Stimulated activated naive CD4-positive, alpha-beta T cell (primary cell): ENCODE data around the gene ENOPH1.
"Not testable (repeated sequence)": the region's sequence is repeated elsewhere in the genome, so short reads cannot be mapped to it uniquely, and the experiment has no call there.

Experiments
- DNase-seq, 6 experiments: peaks; one replicate each; lab custom pipeline; 2025; lab: John Stamatoyannopoulos, UW

The ENOPH1 gene

GRCh38 chr4:82473080-82473479 is 42.7 kb downstream of the ENOPH1 start:
- not testable (repeated sequence) for DNase-seq

GRCh38 chr4:82473621-82474164 is 43.3 kb downstream of the ENOPH1 start:
- no peak for DNase-seq

GRCh38 chr4:82475931-82476330 is 45.5 kb downstream of the ENOPH1 start:
- not testable (repeated sequence) for DNase-seq

- not testable (repeated sequence) for DNase-seq
These were observed 47.1 kb downstream of the ENOPH1 start for GRCh38 chr4:82477469-82477868.

- DNase-seq = no peak
These were observed 49.2 kb downstream of the ENOPH1 start for GRCh38 chr4:82479562-82479961.

- DNase-seq = no peak
These were observed 50.5 kb downstream of the ENOPH1 start for GRCh38 chr4:82480771-82481505.

- DNase-seq = no peak
These were observed 51.1 kb downstream of the ENOPH1 start for GRCh38 chr4:82481506-82481840.

- DNase-seq = no peak
These were observed 52.0 kb downstream of the ENOPH1 start for GRCh38 chr4:82482387-82482786.

GRCh38 chr4:82484996-82485783 is 54.8 kb downstream of the ENOPH1 start:
- DNase-seq = no peak

GRCh38 chr4:82489076-82489475 is 58.7 kb downstream of the ENOPH1 start:
- DNase-seq = no peak

GRCh38 chr4:82489987-82490386 is 59.6 kb downstream of the ENOPH1 start:
- no peak for DNase-seq

GRCh38 chr4:82491251-82491960 is 61.0 kb downstream of the ENOPH1 start:
- no peak for DNase-seq

GRCh38 chr4:82493721-82494425 is 63.5 kb downstream of the ENOPH1 start:
- DNase-seq = no peak

- no peak for DNase-seq
These were observed 65.3 kb downstream of the ENOPH1 start for GRCh38 chr4:82495666-82496065.

GRCh38 chr4:82496349-82496748 is 66.0 kb downstream of the ENOPH1 start:
- DNase-seq = no peak

- no peak for DNase-seq
These were observed 69.5 kb downstream of the ENOPH1 start for GRCh38 chr4:82499738-82500434.

- DNase-seq = no peak
These were observed 70.2 kb downstream of the ENOPH1 start for GRCh38 chr4:82500435-82501153.

GRCh38 chr4:82501154-82501442 is 70.7 kb downstream of the ENOPH1 start:
- no peak for DNase-seq

- DNase-seq = no peak
These were observed 77.6 kb downstream of the ENOPH1 start for GRCh38 chr4:82508011-82508410.

- DNase-seq = no peak
These were observed 78.5 kb downstream of the ENOPH1 start for GRCh38 chr4:82508806-82509428.
